SK-MEL-5 (cell line): ENCODE data around the gene PHACTR3. TPM values are rescaled to one million over a fixed set of nuclear protein-coding genes. Genes with fewer than 3 reads are reported as not detected.
A peak's percentile ranks its signal among the peaks of the same experiment; 100 is the strongest.

Experiments used
- DNase-seq: peaks from one replicate; pipeline ENCODE4 v3.0.0-alpha.2; 2016; ENCODE audit warnings: low read depth, low spot score
- in situ Hi-C: cut with HindIII; loops from 2 replicates; pipeline ENCODE4 v1.10.0; 2016; ENCODE audit warnings: low sequenced_read_pairs, high pct_unique_total_duplicates, low pct_unique_long_range_greater_than_20kb
- total RNA-seq: library from RNA; depleted of rRNA; stranded (reverse); fragments of >200 nt; shearing (Covaris generic); gene quantifications from 2 replicates; pipeline ENCODE4 v1.2.3, GENCODE V29; 2014

PHACTR3 gene
- total RNA-seq, 1 experiment from 2014 or later = not detected

GRCh38 chr20:59571151-59571550 lies 33.2 kb upstream of the PHACTR3 start:
- in situ Hi-C loops = no loop called here
- no peak for DNase-seq

- in situ Hi-C loops = no loop called here
- peak; percentile 67 for DNase-seq
Measured at GRCh38 chr20:59571551-59572314, 32.6 kb upstream of the PHACTR3 start.

GRCh38 chr20:59572515-59572914 lies 31.8 kb upstream of the PHACTR3 start:
- in situ Hi-C loops = no loop called here
- DNase-seq = no peak

GRCh38 chr20:59573837-59574236 lies 30.5 kb upstream of the PHACTR3 start:
- DNase-seq = no peak
- in situ Hi-C loops = no loop called here

GRCh38 chr20:59574308-59574707 lies 30.0 kb upstream of the PHACTR3 start:
- in situ Hi-C loops = no loop called here
- no peak for DNase-seq

GRCh38 chr20:59575216-59575615 lies 29.1 kb upstream of the PHACTR3 start:
- no peak for DNase-seq
- in situ Hi-C loops = no loop called here

GRCh38 chr20:59575653-59576052 lies 28.7 kb upstream of the PHACTR3 start:
- in situ Hi-C loops = no loop called here
- DNase-seq = no peak

- DNase-seq = no peak
- in situ Hi-C loops = no loop called here
Measured at GRCh38 chr20:59576216-59576953, 28.0 kb upstream of the PHACTR3 start.

- DNase-seq = no peak
- in situ Hi-C loops = no loop called here
Measured at GRCh38 chr20:59577037-59577808, 27.1 kb upstream of the PHACTR3 start.

- DNase-seq = no peak
- in situ Hi-C loops = no loop called here
Measured at GRCh38 chr20:59577809-59578435, 26.4 kb upstream of the PHACTR3 start.

GRCh38 chr20:59578436-59579403 lies 25.6 kb upstream of the PHACTR3 start:
- DNase-seq = no peak
- in situ Hi-C loops = no loop called here

GRCh38 chr20:59579404-59580145 lies 24.8 kb upstream of the PHACTR3 start:
- no peak for DNase-seq
- in situ Hi-C loops = no loop called here

GRCh38 chr20:59580146-59580946 lies 24.0 kb upstream of the PHACTR3 start:
- no peak for DNase-seq
- in situ Hi-C loops = no loop called here

- DNase-seq = no peak
- in situ Hi-C loops = no loop called here
Measured at GRCh38 chr20:59580991-59581401, 23.3 kb upstream of the PHACTR3 start.

- no peak for DNase-seq
- in situ Hi-C loops = no loop called here
Measured at GRCh38 chr20:59581993-59582679, 22.2 kb upstream of the PHACTR3 start.
